Osteoblast (primary cell): ENCODE data around the gene POGLUT3. TPM values are rescaled to one million over a fixed set of nuclear protein-coding genes. Genes with fewer than 3 reads are reported as not detected.

Experiments used
- DNase-seq: peaks from one replicate; pipeline ENCODE4 v3.0.0; 2011; ENCODE audit warnings: low spot score, mixed read lengths; ENCODE audit not compliant: insufficient read length; ENCODE audit errors: missing footprints
- H2AFZ ChIP-seq: 2 replicates; pipeline ENCODE4 v1.6.0; 2011; ENCODE audit warnings: mild to moderate bottlenecking, low read length
- H3K27ac ChIP-seq: 2 replicates; pipeline ENCODE4 v1.5.1; 2011; ENCODE audit warnings: mild to moderate bottlenecking, low read depth, low read length, moderate library complexity
- H3K27me3 ChIP-seq: 2 replicates; pipeline ENCODE4 v1.6.0; 2012; ENCODE audit warnings: mild to moderate bottlenecking, control low read depth, inconsistent platforms, low read length, moderate library complexity; ENCODE audit not compliant: insufficient read depth
- H3K36me3 ChIP-seq: 2 replicates; pipeline ENCODE4 v1.5.1; 2011; ENCODE audit warnings: mild to moderate bottlenecking, low read length, control low read depth, moderate library complexity; ENCODE audit not compliant: insufficient read depth
- H3K4me1 ChIP-seq: 2 replicates; pipeline ENCODE4 v1.5.1; 2011; ENCODE audit warnings: mild to moderate bottlenecking, low read length, control low read depth, moderate library complexity; ENCODE audit not compliant: insufficient read depth
- H3K4me2 ChIP-seq: 2 replicates; pipeline ENCODE4 v1.6.0; 2011; ENCODE audit warnings: mild to moderate bottlenecking, low read length; ENCODE audit not compliant: insufficient read depth
- H3K4me3 ChIP-seq: fragments of 200-600 bp; sonication (generic); 3 replicates; pipeline ENCODE4 v1.5.1; 2012; ENCODE audit warnings: mild to moderate bottlenecking, low read length, inconsistent platforms; ENCODE audit not compliant: insufficient read depth
- H3K79me2 ChIP-seq: 2 replicates; pipeline ENCODE4 v1.6.0; 2012; ENCODE audit warnings: mild to moderate bottlenecking, low read length, control low read depth, inconsistent platforms; ENCODE audit not compliant: insufficient read depth
- H3K9me3 ChIP-seq: 2 replicates; pipeline ENCODE4 v1.5.1; 2011; ENCODE audit warnings: low read depth, low read length, control low read depth
- H4K20me1 ChIP-seq: 2 replicates; pipeline ENCODE4 v1.6.0; 2012; ENCODE audit warnings: mild to moderate bottlenecking, low read length, control low read depth; ENCODE audit not compliant: insufficient read depth
- total RNA-seq: library from RNA; depleted of rRNA; stranded (reverse); fragments of >200 nt; gene quantifications from 2 replicates; pipeline ENCODE4 v1.2.3, GENCODE V29; 2012
- TF ChIP-seq, protein P1 (sequence below): IDR thresholded peaks from 2 replicates; pipeline ENCODE4 v1.5.1; 2011; ENCODE audit warnings: mild to moderate bottlenecking, low read depth, low read length, moderate library complexity; ENCODE audit errors: extremely low read depth

POGLUT3 gene, protein sequence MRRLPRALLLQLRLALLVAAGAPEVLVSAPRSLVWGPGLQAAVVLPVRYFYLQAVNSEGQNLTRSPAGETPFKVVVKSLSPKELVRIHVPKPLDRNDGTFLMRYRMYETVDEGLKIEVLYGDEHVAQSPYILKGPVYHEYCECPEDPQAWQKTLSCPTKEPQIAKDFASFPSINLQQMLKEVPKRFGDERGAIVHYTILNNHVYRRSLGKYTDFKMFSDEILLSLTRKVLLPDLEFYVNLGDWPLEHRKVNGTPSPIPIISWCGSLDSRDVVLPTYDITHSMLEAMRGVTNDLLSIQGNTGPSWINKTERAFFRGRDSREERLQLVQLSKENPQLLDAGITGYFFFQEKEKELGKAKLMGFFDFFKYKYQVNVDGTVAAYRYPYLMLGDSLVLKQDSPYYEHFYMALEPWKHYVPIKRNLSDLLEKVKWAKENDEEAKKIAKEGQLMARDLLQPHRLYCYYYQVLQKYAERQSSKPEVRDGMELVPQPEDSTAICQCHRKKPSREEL
- total RNA-seq, result 29.0 and 33.3 TPM in 2 replicates

DNA sequence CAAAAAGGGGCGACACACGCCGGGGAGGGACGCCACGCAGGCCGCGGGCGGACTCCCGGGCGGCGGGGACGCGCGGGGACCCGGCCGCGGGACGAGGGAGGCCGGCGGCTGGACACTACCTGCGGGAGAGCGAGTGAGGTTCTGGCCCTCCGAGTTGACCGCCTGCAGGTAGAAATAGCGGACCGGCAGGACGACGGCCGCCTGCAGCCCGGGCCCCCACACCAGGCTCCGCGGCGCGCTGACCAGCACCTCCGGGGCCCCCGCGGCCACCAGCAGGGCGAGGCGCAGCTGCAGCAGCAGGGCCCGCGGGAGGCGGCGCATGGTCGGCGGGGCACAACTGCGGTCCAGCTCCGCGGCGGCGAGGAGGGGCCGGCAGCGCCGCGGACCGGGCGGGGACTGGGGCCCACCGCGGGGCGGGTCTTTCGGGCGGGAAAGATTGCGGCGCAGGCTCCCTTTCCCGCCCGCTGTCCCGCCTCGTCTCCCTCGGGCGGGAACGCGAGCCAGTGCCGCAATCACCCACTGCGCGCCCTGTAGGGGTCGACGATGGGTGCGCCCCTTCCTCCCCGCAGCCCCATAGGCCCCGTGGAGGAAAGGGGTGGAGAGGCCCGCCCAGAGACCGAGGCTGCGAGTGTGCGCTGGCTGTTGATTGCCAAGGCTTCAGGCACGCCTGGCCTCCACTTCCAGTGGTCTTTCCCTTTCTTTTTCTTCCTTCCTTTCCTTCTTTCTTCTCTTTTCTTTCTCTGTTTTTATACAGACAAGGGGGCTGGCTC lies at the start of gene POGLUT3:
Gene POGLUT3 (minus strand): TSS at position 339 of the 770 bp plus-strand sequence. CDS start 18 bp downstream, at position 321.
- peaks cover 28% of the 10 kb centered on the region for H3K79me2 ChIP-seq
- peak within 1 kb of the TSS; percentile 91 for H3K27ac ChIP-seq
- H2AFZ ChIP-seq, result peak within 1 kb of the TSS; percentile 89
- no peaks in the 10 kb centered on the region for H3K9me3 ChIP-seq
- DNase-seq, result peak; percentile 93
- peak within 1 kb of the TSS; percentile 70 for H3K4me2 ChIP-seq
- H3K36me3 ChIP-seq, result no peaks in the 10 kb centered on the region
- peaks cover 2% of the 10 kb centered on the region for H3K4me1 ChIP-seq
- H4K20me1 ChIP-seq, result no peaks in the 10 kb centered on the region
- H3K27me3 ChIP-seq, result no peaks in the 10 kb centered on the region
- H3K4me3 ChIP-seq, result peak within 1 kb of the TSS; percentile 78
- TF ChIP-seq, protein P1, sequence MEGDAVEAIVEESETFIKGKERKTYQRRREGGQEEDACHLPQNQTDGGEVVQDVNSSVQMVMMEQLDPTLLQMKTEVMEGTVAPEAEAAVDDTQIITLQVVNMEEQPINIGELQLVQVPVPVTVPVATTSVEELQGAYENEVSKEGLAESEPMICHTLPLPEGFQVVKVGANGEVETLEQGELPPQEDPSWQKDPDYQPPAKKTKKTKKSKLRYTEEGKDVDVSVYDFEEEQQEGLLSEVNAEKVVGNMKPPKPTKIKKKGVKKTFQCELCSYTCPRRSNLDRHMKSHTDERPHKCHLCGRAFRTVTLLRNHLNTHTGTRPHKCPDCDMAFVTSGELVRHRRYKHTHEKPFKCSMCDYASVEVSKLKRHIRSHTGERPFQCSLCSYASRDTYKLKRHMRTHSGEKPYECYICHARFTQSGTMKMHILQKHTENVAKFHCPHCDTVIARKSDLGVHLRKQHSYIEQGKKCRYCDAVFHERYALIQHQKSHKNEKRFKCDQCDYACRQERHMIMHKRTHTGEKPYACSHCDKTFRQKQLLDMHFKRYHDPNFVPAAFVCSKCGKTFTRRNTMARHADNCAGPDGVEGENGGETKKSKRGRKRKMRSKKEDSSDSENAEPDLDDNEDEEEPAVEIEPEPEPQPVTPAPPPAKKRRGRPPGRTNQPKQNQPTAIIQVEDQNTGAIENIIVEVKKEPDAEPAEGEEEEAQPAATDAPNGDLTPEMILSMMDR, result no peak

DNA sequence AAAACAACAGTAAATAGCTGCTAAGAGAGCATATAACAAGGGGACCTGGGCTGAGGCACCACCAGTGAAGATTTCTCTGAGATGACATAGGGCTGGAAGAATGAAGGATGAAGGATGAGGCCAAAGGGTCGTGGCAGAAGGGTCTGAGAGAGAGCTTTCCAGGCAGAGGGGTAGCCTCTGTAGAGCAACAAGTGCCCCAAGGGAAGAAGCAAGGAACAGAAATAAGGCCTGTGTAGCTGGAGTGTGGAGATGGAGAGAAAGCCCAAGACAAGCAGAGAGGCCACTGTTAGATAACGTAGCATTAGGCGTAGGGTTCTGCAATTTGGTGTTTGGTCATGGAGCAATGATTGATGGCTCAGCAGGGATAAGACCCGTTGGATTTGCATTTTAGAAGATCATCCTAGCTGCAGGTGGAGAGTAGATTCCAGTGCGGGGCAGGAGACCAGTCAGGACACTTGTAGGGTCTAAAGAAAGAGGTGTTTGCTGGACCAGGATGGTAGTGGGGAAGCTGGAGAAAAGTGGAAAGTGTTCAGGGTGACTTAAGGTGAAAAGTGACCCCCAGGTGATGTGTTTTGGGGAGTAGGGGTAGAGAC lies 47.8 kb upstream of the POGLUT3 start:
- H3K9me3 ChIP-seq, result no peaks in the 10 kb centered on the region

DNA sequence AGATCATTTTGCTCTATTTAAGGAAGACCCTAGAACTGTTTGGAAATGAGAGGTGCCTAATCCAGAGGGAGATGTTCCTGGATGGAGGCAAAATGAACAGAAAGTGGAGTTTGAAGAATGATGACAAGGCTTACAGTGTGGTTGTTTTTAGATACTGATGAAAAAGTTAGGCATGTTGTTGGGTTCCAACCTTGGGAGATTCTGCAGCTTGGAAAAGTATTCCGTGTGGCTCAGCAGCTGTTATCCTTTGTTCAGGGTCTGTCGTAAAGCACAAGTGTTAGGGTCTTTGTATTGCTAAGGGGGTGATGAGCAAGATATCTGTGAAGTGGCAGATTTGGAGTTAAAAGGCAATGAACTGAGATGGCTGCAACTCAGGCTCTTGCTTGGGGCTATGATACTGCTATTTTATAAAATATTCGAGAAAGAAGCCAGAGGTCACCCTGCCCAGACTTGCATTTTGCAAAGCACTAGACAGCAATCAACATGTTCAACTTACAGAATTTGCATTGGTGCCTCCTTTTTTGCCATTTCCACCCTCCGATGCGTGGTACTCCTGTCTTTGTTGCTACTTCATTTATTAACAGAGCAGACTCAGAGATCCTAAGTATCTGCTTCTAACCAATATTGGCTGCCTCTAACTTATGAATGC lies 45.3 kb upstream of the POGLUT3 start:
- H3K27me3 ChIP-seq, result peaks cover 10% of the 10 kb centered on the region
- H3K9me3 ChIP-seq, result no peaks in the 10 kb centered on the region
- H3K27ac ChIP-seq, result no peak overlapping the region
- no peak overlapping the region for H3K4me2 ChIP-seq
- no peaks in the 10 kb centered on the region for H3K36me3 ChIP-seq
- DNase-seq, result no peak
- TF ChIP-seq, protein P1, result no peak
- no peaks in the 10 kb centered on the region for H4K20me1 ChIP-seq
- H3K4me1 ChIP-seq, result no peaks in the 10 kb centered on the region
- no peak overlapping the region for H3K4me3 ChIP-seq
- H3K79me2 ChIP-seq, result no peaks in the 10 kb centered on the region
- H2AFZ ChIP-seq, result no peak overlapping the region

More for the DNA sequence above, 47.8 kb upstream of the POGLUT3 start:
- Histone ChIP-seq H3K4me3 (no peak overlapping the region), H4K20me1 (no peaks in the 10 kb centered on the region), H2AFZ (no peak overlapping the region), H3K4me1 (no peaks in the 10 kb centered on the region), H3K36me3 (no peaks in the 10 kb centered on the region), H3K27ac (no peak overlapping the region), H3K79me2 (no peaks in the 10 kb centered on the region), H3K4me2 (no peak overlapping the region), H3K27me3 (peaks cover 4% of the 10 kb centered on the region)
- TF ChIP-seq, protein P1, result no peak
- DNase-seq, result no peak
